ENCODE data around the gene LINC00632.
A peak's percentile ranks its signal among the peaks of the same experiment; 100 is the strongest.

The LINC00632 gene

DNA sequence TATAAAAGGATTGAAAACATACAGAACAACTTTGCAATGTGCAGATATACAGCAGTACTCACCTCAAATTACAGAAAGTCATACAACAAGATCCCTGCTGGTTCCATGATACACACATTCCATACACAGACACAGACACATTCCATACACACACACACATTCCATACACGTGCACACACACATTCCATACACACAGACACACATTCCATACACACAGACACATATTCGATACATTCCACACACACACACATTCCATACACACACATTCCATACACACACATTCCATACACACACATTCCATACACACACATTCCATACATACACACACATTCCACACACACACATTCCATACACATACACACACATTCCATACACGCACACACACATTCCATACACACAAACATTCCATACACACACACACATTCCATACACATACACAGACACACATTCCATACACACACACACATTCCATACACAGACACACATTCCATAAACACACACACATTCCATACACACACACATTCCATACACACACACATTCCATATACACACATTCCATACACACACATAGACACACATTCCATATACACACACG is 13.7 kb downstream of the LINC00632 start:
- TF ChIP-seq, protein P1, sequence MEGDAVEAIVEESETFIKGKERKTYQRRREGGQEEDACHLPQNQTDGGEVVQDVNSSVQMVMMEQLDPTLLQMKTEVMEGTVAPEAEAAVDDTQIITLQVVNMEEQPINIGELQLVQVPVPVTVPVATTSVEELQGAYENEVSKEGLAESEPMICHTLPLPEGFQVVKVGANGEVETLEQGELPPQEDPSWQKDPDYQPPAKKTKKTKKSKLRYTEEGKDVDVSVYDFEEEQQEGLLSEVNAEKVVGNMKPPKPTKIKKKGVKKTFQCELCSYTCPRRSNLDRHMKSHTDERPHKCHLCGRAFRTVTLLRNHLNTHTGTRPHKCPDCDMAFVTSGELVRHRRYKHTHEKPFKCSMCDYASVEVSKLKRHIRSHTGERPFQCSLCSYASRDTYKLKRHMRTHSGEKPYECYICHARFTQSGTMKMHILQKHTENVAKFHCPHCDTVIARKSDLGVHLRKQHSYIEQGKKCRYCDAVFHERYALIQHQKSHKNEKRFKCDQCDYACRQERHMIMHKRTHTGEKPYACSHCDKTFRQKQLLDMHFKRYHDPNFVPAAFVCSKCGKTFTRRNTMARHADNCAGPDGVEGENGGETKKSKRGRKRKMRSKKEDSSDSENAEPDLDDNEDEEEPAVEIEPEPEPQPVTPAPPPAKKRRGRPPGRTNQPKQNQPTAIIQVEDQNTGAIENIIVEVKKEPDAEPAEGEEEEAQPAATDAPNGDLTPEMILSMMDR (IDR thresholded peaks at IDR 0.05; ENCODE audit: control extremely low read depth, extremely low read depth, low read depth, missing control alignments) = no peak
- CTCF ChIA-PET = no interaction called here
- no peak for DNase-seq (ENCODE audit: extremely low spot score)
- POLR2A ChIA-PET = no interaction called here

DNA sequence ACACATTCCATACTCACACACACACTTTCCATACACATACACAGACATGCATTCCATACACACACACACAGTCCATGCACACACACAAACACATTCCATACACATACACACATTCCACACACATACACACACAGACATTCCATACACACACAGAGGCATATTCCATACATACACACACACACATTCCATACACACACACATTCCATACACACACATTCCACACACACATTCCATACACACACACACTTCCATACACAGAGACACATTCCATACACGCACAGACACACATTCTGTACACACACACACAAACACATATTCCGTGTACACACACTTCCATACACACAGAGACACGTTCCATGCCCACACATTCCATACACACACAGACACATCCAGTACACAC is 14.8 kb downstream of the LINC00632 start:
- CTCF ChIA-PET = no interaction called here
- TF ChIP-seq, protein P1 (IDR thresholded peaks at IDR 0.05; ENCODE audit: control extremely low read depth, extremely low read depth, low read depth, missing control alignments) = no peak
- POLR2A ChIA-PET = no interaction called here
- no peak for DNase-seq (ENCODE audit: extremely low spot score)

DNA sequence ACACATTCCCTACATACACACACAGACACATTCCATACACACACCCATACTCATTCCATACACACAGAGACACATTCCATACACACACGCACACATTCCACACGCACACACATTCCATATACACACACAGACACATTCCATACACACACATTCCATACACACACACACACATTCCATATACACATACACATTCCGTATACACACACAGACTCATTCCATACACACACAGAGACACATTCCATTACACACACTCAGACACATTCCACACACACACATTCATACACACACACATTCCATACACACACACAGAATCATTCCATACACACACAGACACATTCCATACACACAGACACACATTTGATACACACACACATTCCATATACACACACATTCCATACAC is 15.2 kb downstream of the LINC00632 start:
- no peak for DNase-seq (ENCODE audit: extremely low spot score)
- ChIA-PET CTCF (no interaction called here), POLR2A (no interaction called here)
- TF ChIP-seq, protein P1 (IDR thresholded peaks at IDR 0.05; ENCODE audit: control extremely low read depth, extremely low read depth, low read depth, missing control alignments) = no peak

DNA sequence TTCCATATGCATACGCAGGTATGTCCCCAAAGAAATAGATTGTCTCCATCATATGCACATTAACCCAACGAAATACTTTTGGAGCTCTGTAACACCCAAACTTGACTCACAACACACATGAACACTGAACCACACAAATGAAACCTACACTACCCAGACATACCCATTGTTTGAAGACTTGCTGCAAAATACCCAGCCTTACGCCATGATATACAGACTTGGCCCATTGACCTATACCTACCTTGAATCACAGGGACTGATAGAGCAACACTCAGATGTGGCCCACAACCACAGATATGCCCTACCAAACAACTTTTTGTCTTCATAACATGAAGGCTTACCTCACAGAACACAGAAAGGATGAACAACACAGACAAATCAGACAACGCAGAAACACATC is 15.9 kb downstream of the LINC00632 start:
- no peak for DNase-seq (ENCODE audit: extremely low spot score)
- ChIA-PET POLR2A (no interaction called here), CTCF (no interaction called here)
- TF ChIP-seq, protein P1 (IDR thresholded peaks at IDR 0.05; ENCODE audit: control extremely low read depth, extremely low read depth, low read depth, missing control alignments) = no peak

DNA sequence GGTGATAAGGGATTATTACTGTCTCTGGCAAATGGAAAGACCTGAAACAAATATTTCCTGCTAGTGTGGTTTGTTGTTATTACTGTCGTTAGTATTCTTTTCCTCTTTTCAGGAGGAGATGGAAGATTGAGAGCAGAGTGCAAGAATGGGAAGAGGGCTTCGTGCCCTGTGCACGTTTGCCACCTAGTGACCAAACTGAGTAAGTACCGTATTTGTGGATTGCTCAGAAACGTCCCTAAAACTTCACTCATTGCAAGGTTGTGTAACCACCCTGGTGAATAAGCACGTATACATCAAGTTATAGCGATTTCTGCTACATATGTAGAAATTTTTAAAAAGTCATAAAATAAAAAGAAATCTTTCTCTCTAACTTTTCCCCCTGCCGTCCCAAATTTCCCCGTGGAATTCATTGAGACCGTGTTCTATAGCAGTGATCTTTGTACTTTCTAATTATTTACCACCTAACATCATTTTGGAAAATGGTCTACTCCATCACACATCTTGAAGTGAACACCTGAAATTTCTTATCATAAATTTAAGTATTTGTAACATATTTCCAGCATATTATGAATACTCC is 24.3 kb downstream of the LINC00632 start:
- POLR2A ChIA-PET = no interaction called here
- TF ChIP-seq, protein P1 (IDR thresholded peaks at IDR 0.05; ENCODE audit: control extremely low read depth, extremely low read depth, low read depth, missing control alignments) = peak; percentile 50
- DNase-seq (ENCODE audit: extremely low spot score) = peak; percentile 23
- CTCF ChIA-PET = interaction anchor here (1.2 to 1.3 kb wide), 2 partner anchors 27 to 32 kb away, joined by 3 read pairs; no protein-coding TSS in a partner anchor

DNA sequence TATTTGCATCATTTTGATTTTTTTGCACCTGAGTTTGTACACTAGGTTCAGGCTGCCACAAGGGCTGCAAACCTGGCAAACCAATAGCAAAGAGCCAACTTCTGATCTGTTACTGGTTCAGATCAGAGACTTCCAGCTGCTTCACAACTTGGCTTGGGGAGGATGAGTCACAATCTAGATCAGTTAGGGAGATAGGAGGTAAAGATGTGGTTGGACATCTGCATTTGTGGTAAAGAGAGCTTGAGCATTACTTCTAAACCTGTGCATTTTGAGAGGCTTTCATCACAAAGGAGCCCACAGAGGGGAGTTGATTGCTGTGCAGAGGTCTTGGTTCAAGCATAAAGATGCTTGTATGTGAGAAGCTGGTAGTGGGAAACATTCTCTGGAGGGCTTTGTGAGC is 34.5 kb downstream of the LINC00632 start:
- POLR2A ChIA-PET = no interaction called here
- TF ChIP-seq, protein P1 (IDR thresholded peaks at IDR 0.05; ENCODE audit: control extremely low read depth, extremely low read depth, low read depth, missing control alignments) = no peak
- CTCF ChIA-PET = no interaction called here
- no peak for DNase-seq (ENCODE audit: extremely low spot score)
